ENCODE results near the gene RNF151.

Gene RNF151

DNA sequence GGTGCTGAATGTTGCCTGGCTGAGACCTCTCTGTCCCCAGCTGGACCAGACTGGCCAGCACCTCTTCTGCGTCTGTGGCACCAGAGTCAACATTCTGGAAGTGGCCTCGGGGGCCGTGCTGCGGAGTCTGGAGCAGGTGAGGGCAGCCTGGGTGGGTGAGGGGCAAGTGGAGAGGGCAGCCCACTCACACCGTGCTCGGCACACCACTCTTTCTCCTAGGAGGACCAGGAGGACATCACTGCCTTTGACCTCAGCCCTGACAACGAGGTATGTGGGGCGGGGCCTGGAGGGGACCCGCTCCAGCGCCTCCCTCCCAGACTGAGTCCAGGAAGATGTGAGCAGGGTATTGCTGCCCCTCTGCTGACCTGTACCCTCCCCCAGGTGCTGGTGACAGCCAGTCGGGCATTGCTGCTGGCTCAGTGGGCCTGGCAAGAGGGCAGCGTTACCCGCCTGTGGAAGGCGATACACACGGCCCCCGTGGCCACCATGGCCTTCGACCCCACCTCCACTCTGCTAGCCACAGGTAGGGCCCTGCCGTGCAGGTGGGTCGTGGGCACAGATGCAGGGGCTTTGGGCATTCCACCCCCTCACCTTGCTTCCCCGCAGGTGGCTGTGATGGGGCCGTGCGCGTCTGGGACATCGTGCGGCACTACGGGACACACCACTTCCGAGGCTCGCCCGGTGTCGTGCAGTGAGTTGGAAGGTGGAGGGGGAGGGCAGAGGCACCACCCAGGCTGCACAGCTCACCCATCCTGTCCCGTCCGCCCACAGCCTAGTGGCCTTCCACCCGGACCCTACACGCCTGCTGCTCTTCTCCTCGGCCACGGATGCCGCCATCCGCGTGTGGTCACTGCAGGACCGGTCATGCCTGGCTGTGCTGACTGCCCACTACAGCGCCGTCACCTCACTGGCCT is 7.8 kb downstream of the RNF151 start:
- DNase-seq (ENCODE audit: low read depth), result no peak
- H3K4me3 ChIP-seq (ENCODE audit: low read length), result no peak overlapping the region
- TF ChIP-seq, protein P1, sequence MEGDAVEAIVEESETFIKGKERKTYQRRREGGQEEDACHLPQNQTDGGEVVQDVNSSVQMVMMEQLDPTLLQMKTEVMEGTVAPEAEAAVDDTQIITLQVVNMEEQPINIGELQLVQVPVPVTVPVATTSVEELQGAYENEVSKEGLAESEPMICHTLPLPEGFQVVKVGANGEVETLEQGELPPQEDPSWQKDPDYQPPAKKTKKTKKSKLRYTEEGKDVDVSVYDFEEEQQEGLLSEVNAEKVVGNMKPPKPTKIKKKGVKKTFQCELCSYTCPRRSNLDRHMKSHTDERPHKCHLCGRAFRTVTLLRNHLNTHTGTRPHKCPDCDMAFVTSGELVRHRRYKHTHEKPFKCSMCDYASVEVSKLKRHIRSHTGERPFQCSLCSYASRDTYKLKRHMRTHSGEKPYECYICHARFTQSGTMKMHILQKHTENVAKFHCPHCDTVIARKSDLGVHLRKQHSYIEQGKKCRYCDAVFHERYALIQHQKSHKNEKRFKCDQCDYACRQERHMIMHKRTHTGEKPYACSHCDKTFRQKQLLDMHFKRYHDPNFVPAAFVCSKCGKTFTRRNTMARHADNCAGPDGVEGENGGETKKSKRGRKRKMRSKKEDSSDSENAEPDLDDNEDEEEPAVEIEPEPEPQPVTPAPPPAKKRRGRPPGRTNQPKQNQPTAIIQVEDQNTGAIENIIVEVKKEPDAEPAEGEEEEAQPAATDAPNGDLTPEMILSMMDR (conservative IDR thresholded peaks at IDR 0.05; ENCODE audit: low read length), result no peak

DNA sequence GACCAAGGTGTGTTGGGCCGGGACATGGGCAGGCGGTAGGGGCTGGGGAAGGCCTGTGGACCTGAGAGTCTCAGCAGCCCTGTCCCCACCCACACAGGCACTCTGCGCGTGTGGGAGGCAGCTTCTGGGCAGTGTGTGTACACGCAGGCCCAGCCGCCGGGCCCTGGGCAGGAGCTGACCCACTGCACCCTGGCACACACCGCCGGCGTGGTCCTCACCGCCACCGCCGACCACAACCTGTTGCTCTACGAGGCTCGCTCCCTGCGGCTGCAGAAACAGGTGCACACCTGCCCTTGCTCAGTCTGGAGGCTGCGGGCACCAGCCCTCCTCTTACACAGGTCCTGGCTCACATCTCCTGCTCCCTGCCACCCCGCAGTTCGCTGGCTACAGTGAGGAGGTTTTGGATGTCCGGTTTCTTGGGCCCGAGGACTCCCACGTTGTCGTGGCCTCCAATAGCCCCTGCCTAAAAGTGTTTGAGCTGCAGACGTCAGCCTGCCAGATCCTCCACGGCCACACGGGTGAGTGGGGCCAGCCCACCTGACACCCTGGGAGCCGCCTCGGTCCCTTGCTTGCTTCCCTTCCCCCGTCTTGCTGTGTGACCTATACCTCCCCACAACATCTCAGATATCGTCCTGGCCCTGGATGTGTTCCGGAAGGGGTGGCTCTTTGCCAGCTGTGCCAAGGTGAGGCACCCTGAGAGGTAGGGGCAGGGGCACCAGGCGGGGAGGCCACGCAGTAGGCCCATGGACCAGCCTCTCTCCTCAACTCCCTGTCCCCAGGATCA is 9.0 kb downstream of the RNF151 start:
- TF ChIP-seq, protein P1 (conservative IDR thresholded peaks at IDR 0.05; ENCODE audit: low read length), result no peak
- no peak for DNase-seq (ENCODE audit: low read depth)
- no peak overlapping the region for H3K4me3 ChIP-seq (ENCODE audit: low read length)

DNA sequence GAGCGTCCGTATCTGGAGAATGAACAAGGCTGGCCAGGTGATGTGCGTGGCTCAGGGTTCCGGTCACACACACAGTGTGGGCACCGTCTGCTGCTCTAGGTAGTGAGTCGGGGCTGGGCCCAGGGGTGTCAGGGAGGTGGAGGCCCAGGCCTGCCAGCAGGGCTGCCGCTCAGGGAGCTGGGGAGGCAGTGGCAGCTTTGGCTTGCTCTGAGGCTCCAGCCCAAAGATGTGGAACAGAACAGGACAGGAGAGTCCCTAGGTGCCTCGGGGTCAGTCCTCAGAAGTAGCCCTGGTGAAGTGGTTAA is 9.5 kb downstream of the RNF151 start:
- TF ChIP-seq, protein P1 (conservative IDR thresholded peaks at IDR 0.05; ENCODE audit: low read length), result no peak
- DNase-seq (ENCODE audit: low read depth), result no peak
- H3K4me3 ChIP-seq (ENCODE audit: low read length), result no peak overlapping the region

DNA sequence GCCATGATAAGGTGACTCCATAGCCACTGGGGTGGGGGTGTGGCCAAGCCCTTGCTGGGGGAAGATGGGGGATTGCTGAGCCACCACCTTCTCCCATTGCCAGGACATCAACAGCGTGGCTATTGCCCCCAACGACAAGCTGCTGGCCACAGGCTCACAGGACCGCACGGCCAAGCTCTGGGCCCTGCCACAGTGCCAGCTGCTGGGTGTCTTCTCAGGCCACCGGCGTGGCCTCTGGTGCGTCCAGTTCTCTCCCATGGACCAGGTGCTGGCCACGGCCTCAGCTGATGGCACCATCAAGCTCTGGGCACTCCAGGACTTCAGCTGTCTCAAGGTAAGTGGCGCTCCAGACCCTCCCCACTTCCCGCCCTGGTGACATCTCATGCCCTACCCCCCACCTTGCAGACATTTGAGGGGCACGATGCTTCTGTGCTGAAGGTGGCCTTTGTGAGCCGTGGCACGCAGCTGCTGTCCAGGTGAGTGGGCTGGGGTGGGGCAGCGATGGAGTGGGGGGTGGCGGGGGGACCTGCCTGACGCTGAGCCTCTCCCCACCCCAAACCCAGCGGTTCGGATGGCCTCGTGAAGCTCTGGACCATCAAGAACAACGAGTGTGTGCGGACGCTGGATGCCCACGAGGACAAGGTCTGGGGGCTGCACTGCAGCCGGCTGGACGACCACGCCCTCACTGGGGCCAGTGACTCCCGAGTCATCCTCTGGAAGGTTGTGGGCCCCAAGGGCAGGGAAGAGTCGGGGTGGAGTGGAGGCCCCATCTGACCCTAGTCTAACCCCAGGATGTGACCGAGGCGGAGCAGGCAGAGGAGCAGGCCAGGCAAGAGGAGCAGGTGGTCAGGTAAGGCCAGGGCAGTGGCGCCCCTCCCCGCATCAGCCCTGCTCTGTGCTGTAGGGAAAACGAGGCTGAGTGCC is 10.6 kb downstream of the RNF151 start:
- TF ChIP-seq, protein P1 (conservative IDR thresholded peaks at IDR 0.05; ENCODE audit: low read length), result no peak
- no peak for DNase-seq (ENCODE audit: low read depth)
- no peak overlapping the region for H3K4me3 ChIP-seq (ENCODE audit: low read length)

DNA sequence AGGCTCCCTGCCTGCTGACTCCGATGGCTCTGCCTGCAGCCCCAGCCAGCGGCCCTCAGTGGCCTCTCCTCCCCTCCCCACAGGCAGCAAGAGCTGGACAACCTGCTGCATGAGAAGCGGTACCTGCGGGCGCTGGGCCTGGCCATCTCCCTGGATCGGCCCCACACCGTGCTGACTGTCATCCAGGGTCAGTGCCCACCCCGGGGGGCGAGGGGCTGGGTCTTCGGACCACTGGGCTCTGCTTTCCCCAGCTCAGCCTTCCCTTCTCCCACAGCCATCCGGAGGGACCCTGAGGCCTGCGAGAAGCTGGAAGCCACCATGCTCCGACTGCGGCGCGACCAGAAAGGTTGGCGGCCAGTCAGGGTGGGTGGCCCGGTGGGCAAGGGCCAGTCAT is 11.2 kb downstream of the RNF151 start:
- no peak for DNase-seq (ENCODE audit: low read depth)
- TF ChIP-seq, protein P1 (conservative IDR thresholded peaks at IDR 0.05; ENCODE audit: low read length), result no peak

DNA sequence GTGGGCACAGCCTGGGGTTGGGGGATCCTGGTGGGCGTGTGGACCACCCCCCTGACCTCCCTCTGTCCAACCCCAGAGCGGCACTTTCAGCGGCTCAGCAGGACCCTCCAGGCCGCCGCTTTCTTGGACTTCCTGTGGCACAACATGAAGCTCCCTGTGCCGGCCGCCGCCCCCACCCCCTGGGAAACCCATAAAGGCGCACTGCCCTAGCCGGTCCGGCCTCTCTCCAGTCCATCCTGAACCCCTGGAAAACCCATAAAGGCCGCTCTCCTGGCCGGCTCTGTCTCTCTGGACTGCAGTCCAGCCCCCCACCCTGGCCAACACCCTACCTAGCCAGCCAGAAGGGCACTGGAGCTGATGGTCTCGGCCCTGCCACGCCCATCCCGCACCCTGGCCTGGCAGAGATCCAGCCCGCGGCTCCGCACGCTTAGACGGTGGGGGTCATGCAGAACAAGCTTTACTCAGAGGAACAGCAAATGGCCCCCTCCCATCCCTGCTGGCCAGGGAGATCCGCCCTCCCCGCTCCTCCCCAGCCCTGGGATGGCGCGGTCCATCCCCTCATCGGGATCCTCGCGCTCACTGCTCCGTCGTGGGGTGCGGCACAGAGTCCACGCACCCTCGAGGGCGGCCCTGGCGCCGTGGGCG is 11.9 kb downstream of the RNF151 start:
- TF ChIP-seq, protein P1 (conservative IDR thresholded peaks at IDR 0.05; ENCODE audit: low read length), result no peak
- no peak for DNase-seq (ENCODE audit: low read depth)
- H3K4me3 ChIP-seq (ENCODE audit: low read length), result no peak overlapping the region

More for the DNA sequence above, 11.2 kb downstream of the RNF151 start:
- H3K4me3 ChIP-seq (ENCODE audit: low read length), result no peak overlapping the region

Data from AG10803 (cell line).